ENCODE measurements around the gene PRKG1.

The PRKG1 gene

DNA sequence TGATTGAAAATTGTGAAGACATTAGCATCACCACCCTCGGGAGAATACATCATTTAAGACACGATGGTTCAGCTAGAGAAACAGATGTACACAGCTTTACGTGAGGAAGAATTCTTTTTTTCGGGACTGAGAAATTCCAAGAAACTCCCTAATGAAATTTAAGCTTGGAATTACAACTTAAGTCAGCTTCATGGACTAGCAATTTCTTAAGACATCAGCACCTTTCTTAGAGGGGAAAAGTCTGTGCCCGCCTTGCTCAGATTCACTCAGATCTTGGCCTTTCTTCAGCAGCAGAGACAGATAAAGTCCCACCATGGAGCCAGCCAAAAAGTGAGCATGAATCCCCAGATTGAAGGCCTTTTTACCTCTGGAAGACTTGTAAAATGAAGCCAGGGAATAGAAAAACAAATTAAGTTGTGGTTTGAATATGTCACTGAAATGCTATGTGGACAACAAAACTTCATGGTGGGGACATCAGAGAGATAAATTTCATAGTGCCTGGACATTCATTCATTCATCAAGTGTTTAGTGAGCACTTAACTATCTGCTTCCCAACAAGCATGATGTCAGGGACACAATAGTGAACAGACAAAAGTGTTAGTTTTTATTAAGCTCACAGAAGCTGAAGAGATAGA is 32.1 kb downstream of the PRKG1 start:
- Mint-ChIP-seq H3K27me3 (peaks cover 11% of the 10 kb centered on the region), H3K9me3 (no peaks in the 10 kb centered on the region), H3K36me3 (ENCODE audit: insufficient read depth) (no peaks in the 10 kb centered on the region), H3K4me1 (no peaks in the 10 kb centered on the region), H3K4me3 (no peak overlapping the region), H3K27ac (ENCODE audit: low read depth) (no peak overlapping the region)
- no peak for DNase-seq (ENCODE audit: low spot score in 2 of 2)
- no peak for ATAC-seq (replicated peaks; ENCODE audit: extremely low read depth, poor library complexity, severe bottlenecking)

DNA sequence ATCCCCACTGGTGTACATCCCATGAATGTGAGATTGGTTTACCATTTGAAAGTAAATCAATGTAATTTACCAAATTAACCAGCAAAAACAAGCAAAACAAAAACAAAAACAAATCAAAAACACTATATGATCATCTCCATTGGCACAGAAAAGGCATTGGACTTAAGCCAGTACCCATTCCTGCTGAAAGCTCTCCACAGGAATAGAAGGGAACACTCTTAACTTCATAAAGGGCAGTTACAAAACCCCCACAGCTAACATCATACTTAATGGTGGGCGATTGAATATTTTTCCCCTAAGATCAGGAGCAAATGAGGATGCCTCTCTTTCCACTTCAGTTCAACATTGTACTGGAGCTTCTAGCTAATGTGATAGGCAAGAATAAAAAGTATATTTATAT is 34.1 kb downstream of the PRKG1 start:
- ATAC-seq (replicated peaks; ENCODE audit: extremely low read depth, poor library complexity, severe bottlenecking) (no peak), DNase-seq (ENCODE audit: low spot score in 2 of 2) (no peak)
- Mint-ChIP-seq H3K9me3 (no peaks in the 10 kb centered on the region), H3K4me3 (no peak overlapping the region), H3K27me3 (peaks cover 14% of the 10 kb centered on the region), H3K36me3 (ENCODE audit: insufficient read depth) (no peaks in the 10 kb centered on the region), H3K27ac (ENCODE audit: low read depth) (no peak overlapping the region), H3K4me1 (no peaks in the 10 kb centered on the region)

DNA sequence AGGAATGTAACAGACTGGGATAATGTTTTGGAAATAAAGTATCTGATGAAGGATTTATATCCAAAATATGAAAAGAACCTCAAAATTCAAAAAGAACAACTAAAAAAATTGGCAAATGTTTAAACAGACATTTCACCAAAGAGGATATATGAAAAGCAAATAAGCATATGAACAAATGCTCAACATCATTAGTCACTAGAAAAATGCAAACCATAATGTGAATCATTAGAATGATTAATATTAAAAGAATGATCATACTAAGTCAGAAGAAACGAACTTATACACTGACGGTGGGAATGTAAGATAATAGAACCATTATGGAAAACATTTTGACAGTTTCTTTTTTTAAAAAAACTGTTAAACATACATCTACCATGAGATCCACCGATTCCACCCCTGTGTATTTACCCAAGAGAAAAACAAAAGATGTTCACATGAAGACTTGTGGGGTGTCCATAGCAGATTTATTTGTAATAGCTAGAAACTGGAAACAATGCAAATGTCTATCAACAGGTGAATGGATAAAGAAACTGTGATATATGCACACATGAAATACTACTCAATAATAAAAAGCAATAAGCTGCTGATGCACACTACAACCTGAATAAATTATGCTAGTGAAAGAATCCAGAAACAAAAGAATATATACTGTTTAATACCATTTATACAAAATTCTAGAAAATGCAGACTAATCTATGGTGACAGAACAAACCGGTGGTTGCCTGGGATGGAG is 35.7 kb downstream of the PRKG1 start:
- Mint-ChIP-seq H3K9me3 (no peaks in the 10 kb centered on the region), H3K36me3 (ENCODE audit: insufficient read depth) (no peaks in the 10 kb centered on the region)
- DNase-seq (ENCODE audit: low spot score in 2 of 2): no peak

DNA sequence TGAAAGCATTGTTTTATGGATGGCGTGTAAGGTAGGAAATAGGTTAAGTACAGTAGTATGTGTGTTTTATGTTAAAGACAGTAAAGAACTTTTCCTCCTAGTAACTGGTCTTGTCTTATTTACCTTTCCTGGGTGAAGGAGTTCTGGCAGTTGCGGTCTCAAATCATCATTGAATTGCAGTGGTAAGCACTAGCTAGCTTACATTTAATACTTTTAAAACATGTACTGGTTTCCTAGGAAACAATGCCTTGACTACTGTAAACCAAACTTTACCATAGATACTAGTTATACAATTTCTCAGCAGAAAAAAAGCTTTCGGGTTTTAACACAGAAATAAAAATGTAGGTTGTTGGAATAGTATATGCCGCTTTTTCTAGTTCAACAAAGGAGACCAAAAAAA is 37.7 kb downstream of the PRKG1 start:
- ATAC-seq (replicated peaks; ENCODE audit: extremely low read depth, poor library complexity, severe bottlenecking): no peak
- Mint-ChIP-seq H3K4me3 (no peak overlapping the region), H3K36me3 (ENCODE audit: insufficient read depth) (no peaks in the 10 kb centered on the region), H3K9me3 (no peaks in the 10 kb centered on the region), H3K27me3 (peaks cover 11% of the 10 kb centered on the region), H3K4me1 (no peaks in the 10 kb centered on the region), H3K27ac (ENCODE audit: low read depth) (no peak overlapping the region)
- DNase-seq (ENCODE audit: low spot score in 2 of 2): no peak

More for the DNA sequence above, 35.7 kb downstream of the PRKG1 start:
- no peaks in the 10 kb centered on the region for H3K4me1 Mint-ChIP-seq
- no peak for ATAC-seq (replicated peaks; ENCODE audit: extremely low read depth, poor library complexity, severe bottlenecking)
- H3K27me3 Mint-ChIP-seq: peaks cover 18% of the 10 kb centered on the region
- H3K4me3 Mint-ChIP-seq: no peak overlapping the region
- no peak overlapping the region for H3K27ac Mint-ChIP-seq (ENCODE audit: low read depth)

DNA sequence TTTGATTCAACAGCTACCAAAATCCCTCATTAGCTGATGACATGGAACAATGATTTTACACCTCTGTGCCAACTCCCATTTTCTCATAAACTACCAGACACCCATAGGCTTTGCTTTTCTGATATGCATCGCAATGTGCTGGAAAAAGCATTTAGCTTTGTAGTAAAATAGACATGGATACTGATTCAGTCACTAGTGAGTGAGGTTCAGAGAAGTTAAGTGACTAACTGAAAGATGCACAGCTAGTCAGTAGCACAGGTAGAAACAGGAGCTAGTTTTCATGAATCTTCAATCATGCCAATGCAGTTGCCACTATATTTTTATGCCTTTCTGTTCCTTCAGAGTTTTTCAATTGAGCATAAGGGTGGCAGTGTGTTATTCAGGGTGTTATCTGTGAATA is 38.7 kb downstream of the PRKG1 start:
- Mint-ChIP-seq H3K27ac (ENCODE audit: low read depth) (no peak overlapping the region), H3K27me3 (peaks cover 6% of the 10 kb centered on the region), H3K4me3 (no peak overlapping the region), H3K4me1 (no peaks in the 10 kb centered on the region), H3K9me3 (no peaks in the 10 kb centered on the region), H3K36me3 (ENCODE audit: insufficient read depth) (no peaks in the 10 kb centered on the region)
- DNase-seq (ENCODE audit: low spot score in 2 of 2): no peak
- ATAC-seq (replicated peaks; ENCODE audit: extremely low read depth, poor library complexity, severe bottlenecking): no peak

DNA sequence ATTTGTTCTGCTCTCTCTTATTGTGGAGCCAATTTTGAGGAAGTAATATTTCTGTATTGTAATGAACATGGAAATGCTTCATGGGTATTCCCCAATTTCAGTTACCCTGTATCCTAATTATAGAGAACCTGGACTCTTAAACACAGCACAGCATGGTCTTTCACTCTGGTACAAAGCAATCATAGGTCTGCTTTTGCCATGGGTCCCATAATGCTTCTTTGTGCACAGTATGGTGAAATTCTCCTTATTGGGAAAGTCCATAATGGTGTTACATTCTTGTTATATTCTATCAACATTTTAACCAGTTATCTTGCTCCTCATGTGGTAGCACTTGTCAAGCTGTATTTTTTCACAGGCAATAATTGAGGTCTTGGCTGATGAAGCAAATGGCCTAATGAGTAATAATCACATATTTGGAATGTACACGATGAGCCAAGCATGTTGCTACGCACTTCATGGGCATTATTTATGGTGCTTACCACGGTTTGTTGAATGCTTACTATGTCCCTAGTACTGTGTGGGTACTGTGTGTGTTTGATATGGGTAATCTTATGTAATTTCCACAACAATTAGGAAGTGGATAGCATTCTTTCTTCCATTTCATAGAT is 42.9 kb downstream of the PRKG1 start:
- H3K36me3 Mint-ChIP-seq (ENCODE audit: insufficient read depth): no peaks in the 10 kb centered on the region
- H3K27ac Mint-ChIP-seq (ENCODE audit: low read depth): no peak overlapping the region
- no peaks in the 10 kb centered on the region for H3K9me3 Mint-ChIP-seq
- no peak for DNase-seq (ENCODE audit: low spot score in 2 of 2)
- H3K27me3 Mint-ChIP-seq: peaks cover 6% of the 10 kb centered on the region
- ATAC-seq (replicated peaks; ENCODE audit: extremely low read depth, poor library complexity, severe bottlenecking): no peak
- H3K4me1 Mint-ChIP-seq: no peaks in the 10 kb centered on the region
- H3K4me3 Mint-ChIP-seq: no peak overlapping the region

DNA sequence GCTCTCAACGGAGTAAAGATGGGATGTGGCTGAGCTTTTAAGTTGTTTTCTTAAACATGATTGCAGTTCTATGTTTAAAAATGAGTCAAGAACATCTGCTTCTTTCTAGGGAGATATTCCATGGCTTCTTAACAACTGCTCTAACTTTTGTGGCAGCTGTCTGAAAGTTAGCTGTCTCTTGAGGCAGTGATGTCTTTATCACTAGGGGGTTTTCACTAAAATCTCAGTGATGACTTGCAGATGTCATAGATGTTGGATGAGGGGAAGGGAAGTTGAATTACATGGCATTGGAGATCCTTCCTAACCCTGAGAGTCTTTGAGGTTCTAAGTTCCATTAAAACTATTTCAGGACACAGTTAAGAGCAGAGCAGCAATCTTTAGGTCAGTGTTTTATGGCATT is 43.5 kb downstream of the PRKG1 start:
- Mint-ChIP-seq H3K4me3 (no peak overlapping the region), H3K4me1 (no peaks in the 10 kb centered on the region), H3K27me3 (peaks cover 6% of the 10 kb centered on the region), H3K36me3 (ENCODE audit: insufficient read depth) (no peaks in the 10 kb centered on the region), H3K9me3 (no peaks in the 10 kb centered on the region), H3K27ac (ENCODE audit: low read depth) (no peak overlapping the region)
- DNase-seq (ENCODE audit: low spot score in 2 of 2) (no peak), ATAC-seq (replicated peaks; ENCODE audit: extremely low read depth, poor library complexity, severe bottlenecking) (no peak)

DNA sequence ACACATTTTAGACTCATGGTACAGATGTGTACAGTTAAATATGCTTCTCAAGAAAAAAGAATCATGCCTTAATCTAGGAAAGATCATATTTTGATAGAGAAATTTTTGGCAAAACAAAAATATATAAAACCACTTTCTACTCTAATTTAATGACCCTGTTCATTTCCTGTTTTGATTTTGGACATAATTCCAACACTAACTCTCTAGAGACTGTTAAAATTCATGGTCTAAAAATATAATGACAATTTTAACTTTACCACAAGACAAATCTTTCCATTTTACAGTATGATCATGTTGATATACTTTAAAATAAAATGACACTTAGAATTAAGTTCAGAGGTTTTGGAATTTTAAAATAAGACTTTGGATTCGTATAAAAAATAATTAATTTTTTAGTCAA is 45.2 kb downstream of the PRKG1 start:
- H3K27ac Mint-ChIP-seq (ENCODE audit: low read depth): no peak overlapping the region
- no peaks in the 10 kb centered on the region for H3K27me3 Mint-ChIP-seq
- no peak overlapping the region for H3K4me3 Mint-ChIP-seq
- H3K4me1 Mint-ChIP-seq: no peaks in the 10 kb centered on the region
- H3K36me3 Mint-ChIP-seq (ENCODE audit: insufficient read depth): no peaks in the 10 kb centered on the region
- no peaks in the 10 kb centered on the region for H3K9me3 Mint-ChIP-seq
- ATAC-seq (replicated peaks; ENCODE audit: extremely low read depth, poor library complexity, severe bottlenecking) (no peak), DNase-seq (ENCODE audit: low spot score in 2 of 2) (no peak)

DNA sequence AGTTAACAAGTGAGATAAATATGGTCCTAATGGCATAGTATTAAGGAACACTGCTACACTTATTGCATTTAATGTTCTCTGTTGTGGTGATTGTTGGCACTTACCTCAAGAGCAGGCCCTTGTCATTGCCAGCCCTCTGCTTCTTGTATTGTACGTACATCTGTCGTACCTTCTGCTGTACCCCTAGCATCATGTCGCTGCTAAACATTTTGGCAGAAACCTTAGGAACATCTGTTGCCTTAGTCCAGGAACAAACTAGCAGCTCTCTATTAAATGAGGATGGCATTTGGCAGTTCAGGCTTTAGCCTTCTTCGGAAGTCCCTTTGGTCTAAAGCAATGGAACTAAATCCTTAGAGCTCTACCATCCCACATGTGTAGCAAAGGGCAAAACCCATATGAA is 47.6 kb downstream of the PRKG1 start:
- DNase-seq (ENCODE audit: low spot score in 2 of 2): no peak
- Mint-ChIP-seq H3K4me1 (no peaks in the 10 kb centered on the region), H3K9me3 (no peaks in the 10 kb centered on the region), H3K4me3 (no peak overlapping the region), H3K27ac (ENCODE audit: low read depth) (no peak overlapping the region), H3K27me3 (no peaks in the 10 kb centered on the region), H3K36me3 (ENCODE audit: insufficient read depth) (no peaks in the 10 kb centered on the region)
- no peak for ATAC-seq (replicated peaks; ENCODE audit: extremely low read depth, poor library complexity, severe bottlenecking)

DNA sequence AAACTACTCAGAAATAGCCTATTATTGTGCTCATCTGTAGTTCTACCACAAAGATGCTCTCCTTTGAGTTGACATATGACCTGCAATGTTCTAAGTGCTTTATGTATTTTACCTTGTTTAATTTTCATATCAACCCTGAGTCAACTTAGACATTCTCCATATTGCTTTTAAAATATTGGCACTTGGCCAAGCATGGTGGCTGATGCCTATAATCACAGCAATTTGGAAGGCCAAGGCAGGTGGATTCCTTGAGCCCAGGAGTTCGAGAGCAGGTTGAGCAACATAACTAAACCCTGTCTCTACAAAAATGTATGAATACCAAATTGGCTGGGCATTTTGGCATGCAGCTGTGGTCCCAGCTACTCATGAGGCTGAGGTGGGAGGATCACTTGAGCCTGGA is 50.6 kb downstream of the PRKG1 start:
- H3K4me1 Mint-ChIP-seq: no peaks in the 10 kb centered on the region
- no peaks in the 10 kb centered on the region for H3K9me3 Mint-ChIP-seq
- H3K36me3 Mint-ChIP-seq (ENCODE audit: insufficient read depth): peaks cover 1% of the 10 kb centered on the region
- no peaks in the 10 kb centered on the region for H3K27me3 Mint-ChIP-seq
- no peak overlapping the region for H3K27ac Mint-ChIP-seq (ENCODE audit: low read depth)
- H3K4me3 Mint-ChIP-seq: no peak overlapping the region
- DNase-seq (ENCODE audit: low spot score in 2 of 2): no peak
- no peak for ATAC-seq (replicated peaks; ENCODE audit: extremely low read depth, poor library complexity, severe bottlenecking)

DNA sequence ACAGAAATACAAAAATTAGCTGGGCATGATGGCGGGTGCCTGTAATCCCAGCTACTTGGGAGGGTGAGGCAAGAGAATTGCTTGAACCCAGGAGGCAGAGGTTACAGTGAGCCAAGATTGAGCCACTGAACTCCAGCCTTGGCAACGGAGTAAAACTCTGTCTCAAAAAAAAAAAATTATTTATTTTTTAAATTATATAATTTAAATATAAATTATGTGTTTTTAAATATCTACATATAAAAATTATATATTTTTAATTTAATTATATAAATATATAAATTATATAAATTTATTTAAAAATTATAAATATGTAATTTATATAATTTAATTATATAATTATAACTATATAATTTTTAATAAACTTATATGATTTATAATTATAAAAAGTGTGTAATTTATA is 51.2 kb downstream of the PRKG1 start:
- DNase-seq (ENCODE audit: low spot score in 2 of 2): no peak
- Mint-ChIP-seq H3K27me3 (no peaks in the 10 kb centered on the region), H3K36me3 (ENCODE audit: insufficient read depth) (peaks cover 1% of the 10 kb centered on the region), H3K27ac (ENCODE audit: low read depth) (no peak overlapping the region), H3K9me3 (no peaks in the 10 kb centered on the region), H3K4me3 (no peak overlapping the region), H3K4me1 (no peaks in the 10 kb centered on the region)
- no peak for ATAC-seq (replicated peaks; ENCODE audit: extremely low read depth, poor library complexity, severe bottlenecking)

DNA sequence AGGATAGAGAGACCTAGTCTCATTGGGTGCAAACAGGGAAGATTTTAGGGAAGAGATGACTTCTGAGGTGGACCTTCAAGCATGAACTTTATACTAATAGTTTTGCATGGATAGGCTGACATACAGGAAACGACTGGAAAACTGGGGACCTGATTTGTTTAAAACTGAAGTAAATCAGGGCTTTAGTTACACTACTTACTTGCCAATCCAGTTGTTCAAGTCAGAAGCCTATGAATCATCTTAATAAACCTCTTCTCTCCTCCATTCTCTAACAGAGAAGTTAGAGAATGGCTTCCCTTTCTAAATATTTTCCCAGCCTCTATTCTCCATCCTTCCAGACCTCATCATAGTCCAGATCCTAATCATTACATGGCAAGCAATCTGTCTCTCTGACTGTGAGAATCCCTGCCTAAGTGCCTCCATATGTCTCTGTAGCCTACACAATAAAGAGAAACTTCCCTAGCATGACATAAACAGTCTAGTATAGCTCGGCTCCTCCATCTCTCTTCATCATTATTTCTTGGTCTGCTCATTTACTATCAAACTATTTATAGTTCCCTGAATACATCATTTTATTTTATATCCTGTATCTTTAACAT is 55.8 kb downstream of the PRKG1 start:
- H3K4me1 Mint-ChIP-seq: no peaks in the 10 kb centered on the region
- no peak overlapping the region for H3K4me3 Mint-ChIP-seq
- no peaks in the 10 kb centered on the region for H3K27me3 Mint-ChIP-seq
- H3K27ac Mint-ChIP-seq (ENCODE audit: low read depth): no peak overlapping the region
- H3K9me3 Mint-ChIP-seq: no peaks in the 10 kb centered on the region
- ATAC-seq (replicated peaks; ENCODE audit: extremely low read depth, poor library complexity, severe bottlenecking) (no peak), DNase-seq (ENCODE audit: low spot score in 2 of 2) (no peak)
- H3K36me3 Mint-ChIP-seq (ENCODE audit: insufficient read depth): peaks cover 1% of the 10 kb centered on the region
